Lower lobe of right lung (tissue), 2 donors: ENCODE data around the gene NTN4. TPM values are rescaled to one million over a fixed set of nuclear protein-coding genes. Genes with fewer than 3 reads are reported as not detected.

Experiments used
- ATAC-seq, 2 donors: fragments of 200-7000 bp; cut with Tn5 transposase; one replicate each; pipeline ENCODE4 v1.9.1; 2020 to 2022; ENCODE audit warnings: mild to moderate bottlenecking in 2 of 2, moderate library complexity in 2 of 2
- DNase-seq: peaks from one replicate; pipeline ENCODE4 v3.0.0-alpha.2; 2020
- H3K27ac ChIP-seq: fragments of 200-600 bp; one replicate; pipeline ENCODE4 v1.8.0; 2022
- H3K27me3 ChIP-seq: fragments of 200-600 bp; one replicate; pipeline ENCODE4 v1.8.0; 2022; ENCODE audit warnings: low read depth
- H3K36me3 ChIP-seq: fragments of 200-600 bp; one replicate; pipeline ENCODE4 v1.8.0; 2022; ENCODE audit warnings: mild to moderate bottlenecking
- H3K4me1 ChIP-seq: fragments of 200-600 bp; one replicate; pipeline ENCODE4 v1.8.0; 2022
- H3K4me3 ChIP-seq: fragments of 200-600 bp; one replicate; pipeline ENCODE4 v1.8.0; 2022; ENCODE audit warnings: mild to moderate bottlenecking
- H3K9me3 ChIP-seq: fragments of 200-600 bp; one replicate; pipeline ENCODE4 v1.8.0; 2022
- intact Hi-C: fragments of 100-400 bp; cut with DNase I; formaldehyde crosslinking; loops from one replicate; pipeline ENCODE4 v1.11.0; 2022
- total RNA-seq: library from RNA; stranded (reverse); fragmentation: NEBNext Ultra II Directional; extraction: Animal tissue kit (Norgen Biotek cat#: 25700); gene quantifications from one replicate; pipeline ENCODE4 v1.2.1, GENCODE V29; 2021
- TF ChIP-seq, protein P1 (sequence below): fragments of 200-600 bp; IDR thresholded peaks from one replicate; pipeline ENCODE4 v1.8.0; 2022; ENCODE audit warnings: antibody characterized with exemption, mild to moderate bottlenecking
- donor health status: DM: no; HTN: yes; CAD: no; lungs with severe emphysema.

Gene NTN4
- total RNA-seq, 1 donor from 2014 or later, result 140 TPM

DNA sequence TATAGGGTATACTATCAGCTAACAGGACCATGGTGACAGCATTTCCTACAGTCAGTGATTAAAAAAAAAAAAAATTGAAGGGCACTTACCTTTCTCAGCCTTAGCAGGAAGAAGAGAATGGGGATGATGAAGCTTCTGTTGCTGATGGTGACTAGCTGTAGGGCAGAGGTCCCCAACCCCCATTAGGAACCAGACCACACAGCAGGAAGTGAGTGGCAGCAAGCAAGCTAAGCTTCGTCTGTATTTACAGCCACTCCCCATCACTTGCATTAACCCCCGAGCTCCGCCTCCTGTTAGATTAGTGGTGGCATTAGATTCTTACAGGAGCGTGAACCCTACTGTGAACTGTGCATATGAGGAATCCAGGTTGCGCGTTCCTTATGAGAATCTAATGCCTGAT lies 148.0 kb downstream of the NTN4 start:
- Histone ChIP-seq H3K4me3 (no peak overlapping the region), H3K9me3 (no peaks in the 10 kb centered on the region), H3K4me1 (peaks cover 7% of the 10 kb centered on the region), H3K27ac (no peak overlapping the region), H3K36me3 (no peaks in the 10 kb centered on the region), H3K27me3 (no peaks in the 10 kb centered on the region)
- no peak for ATAC-seq
- TF ChIP-seq, protein P1, sequence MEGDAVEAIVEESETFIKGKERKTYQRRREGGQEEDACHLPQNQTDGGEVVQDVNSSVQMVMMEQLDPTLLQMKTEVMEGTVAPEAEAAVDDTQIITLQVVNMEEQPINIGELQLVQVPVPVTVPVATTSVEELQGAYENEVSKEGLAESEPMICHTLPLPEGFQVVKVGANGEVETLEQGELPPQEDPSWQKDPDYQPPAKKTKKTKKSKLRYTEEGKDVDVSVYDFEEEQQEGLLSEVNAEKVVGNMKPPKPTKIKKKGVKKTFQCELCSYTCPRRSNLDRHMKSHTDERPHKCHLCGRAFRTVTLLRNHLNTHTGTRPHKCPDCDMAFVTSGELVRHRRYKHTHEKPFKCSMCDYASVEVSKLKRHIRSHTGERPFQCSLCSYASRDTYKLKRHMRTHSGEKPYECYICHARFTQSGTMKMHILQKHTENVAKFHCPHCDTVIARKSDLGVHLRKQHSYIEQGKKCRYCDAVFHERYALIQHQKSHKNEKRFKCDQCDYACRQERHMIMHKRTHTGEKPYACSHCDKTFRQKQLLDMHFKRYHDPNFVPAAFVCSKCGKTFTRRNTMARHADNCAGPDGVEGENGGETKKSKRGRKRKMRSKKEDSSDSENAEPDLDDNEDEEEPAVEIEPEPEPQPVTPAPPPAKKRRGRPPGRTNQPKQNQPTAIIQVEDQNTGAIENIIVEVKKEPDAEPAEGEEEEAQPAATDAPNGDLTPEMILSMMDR, result no peak
- DNase-seq, result no peak
- intact Hi-C loops, result no loop called here

DNA sequence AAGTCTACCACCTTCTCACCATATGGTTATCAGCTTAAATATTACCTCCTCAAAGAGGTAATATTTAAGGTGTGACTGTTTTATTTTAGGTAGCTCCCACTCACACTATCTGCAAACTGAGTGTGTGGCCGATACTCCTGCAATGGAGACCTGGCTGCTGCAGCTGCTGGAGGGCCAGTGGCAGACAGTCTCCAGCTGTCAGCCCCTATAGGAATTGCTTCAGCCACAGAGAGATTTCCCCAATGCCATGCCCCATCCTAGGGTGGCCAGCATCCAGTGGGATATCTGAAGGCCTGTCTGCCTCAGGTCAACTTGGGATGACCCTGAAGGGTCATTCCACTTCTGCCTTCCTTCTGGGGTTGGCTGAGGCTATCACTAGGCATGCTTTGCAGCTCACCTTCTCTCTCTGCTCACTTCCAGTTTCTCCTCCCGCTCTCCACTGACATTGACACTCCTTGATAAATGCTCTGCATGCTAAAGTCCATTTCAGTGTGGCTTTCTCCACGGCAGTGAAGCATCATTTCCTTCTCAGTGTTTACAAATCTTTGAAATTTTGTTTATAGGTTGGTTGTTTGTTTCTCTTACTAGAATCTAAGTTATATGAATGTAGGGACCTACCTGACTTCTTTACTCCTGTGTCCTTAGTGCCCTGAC lies 149.1 kb downstream of the NTN4 start:
- Histone ChIP-seq H3K4me3 (no peak overlapping the region), H3K27ac (no peak overlapping the region), H3K9me3 (no peaks in the 10 kb centered on the region), H3K4me1 (no peaks in the 10 kb centered on the region), H3K27me3 (no peaks in the 10 kb centered on the region), H3K36me3 (no peaks in the 10 kb centered on the region)
- no peak for ATAC-seq
- DNase-seq, result no peak
- TF ChIP-seq, protein P1, result no peak
- intact Hi-C loops, result no loop called here

DNA sequence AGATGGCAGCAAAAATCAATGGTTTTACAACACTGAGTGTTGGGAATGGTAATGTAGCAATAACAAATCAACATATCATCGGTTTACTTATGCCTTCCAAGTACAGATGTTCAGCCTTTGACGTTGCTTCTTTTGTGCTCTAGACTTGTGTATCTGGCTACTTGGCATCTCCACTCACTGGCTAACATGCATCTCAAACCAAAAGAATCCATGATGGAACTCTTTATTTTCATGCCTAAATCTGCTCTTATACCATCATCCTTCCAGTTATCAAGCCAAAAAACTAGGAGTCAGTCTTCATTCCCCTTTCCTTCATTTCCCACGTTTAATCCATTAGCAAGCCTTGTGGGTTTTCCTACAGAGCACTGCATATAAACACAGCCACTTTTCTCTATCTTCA lies 150.0 kb downstream of the NTN4 start:
- H3K4me3 ChIP-seq, result no peak overlapping the region
- ATAC-seq (no peak), DNase-seq (no peak)
- no peaks in the 10 kb centered on the region for H3K4me1 ChIP-seq
- H3K27ac ChIP-seq, result no peak overlapping the region
- H3K9me3 ChIP-seq, result no peaks in the 10 kb centered on the region
- no peaks in the 10 kb centered on the region for H3K27me3 ChIP-seq
- H3K36me3 ChIP-seq, result no peaks in the 10 kb centered on the region
- TF ChIP-seq, protein P1, result no peak
- intact Hi-C loops, result no loop called here

DNA sequence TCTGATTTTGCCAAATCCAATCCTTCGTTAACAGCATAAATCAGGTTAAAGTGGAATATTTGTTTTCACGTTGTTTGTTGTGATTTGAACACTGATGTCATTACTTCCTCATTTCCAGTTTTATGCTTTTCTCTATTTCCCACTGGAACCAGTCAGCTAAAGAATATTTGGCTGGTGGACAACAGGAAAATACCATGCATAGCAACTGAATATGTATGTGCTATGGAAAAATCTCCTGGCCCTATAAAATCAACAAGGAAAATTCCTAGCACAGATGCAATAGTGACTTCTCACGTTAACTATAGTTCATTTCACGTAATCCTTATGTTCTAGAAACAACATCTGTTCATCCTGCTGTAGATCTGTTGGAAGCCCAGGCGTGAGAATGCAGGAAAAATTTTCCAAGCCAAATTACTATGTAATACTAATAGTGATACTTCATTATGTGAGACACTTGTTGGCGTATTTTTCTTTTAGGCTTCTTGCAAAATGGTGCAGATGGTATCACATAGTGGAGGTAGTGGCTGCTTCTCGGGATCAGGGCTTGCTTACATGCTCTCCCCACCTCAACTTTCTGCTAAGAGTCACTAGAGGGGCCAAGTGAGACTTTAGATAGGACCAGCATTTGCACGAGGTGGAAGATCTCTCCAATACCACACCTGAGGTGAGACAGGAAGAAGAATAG lies 153.0 kb downstream of the NTN4 start:
- Histone ChIP-seq H3K36me3 (no peaks in the 10 kb centered on the region), H3K27ac (no peak overlapping the region), H3K9me3 (no peaks in the 10 kb centered on the region), H3K4me1 (peaks cover 15% of the 10 kb centered on the region), H3K4me3 (no peak overlapping the region), H3K27me3 (no peaks in the 10 kb centered on the region)
- no peak for ATAC-seq
- TF ChIP-seq, protein P1, result no peak
- intact Hi-C loops, result no loop called here
- DNase-seq, result no peak

DNA sequence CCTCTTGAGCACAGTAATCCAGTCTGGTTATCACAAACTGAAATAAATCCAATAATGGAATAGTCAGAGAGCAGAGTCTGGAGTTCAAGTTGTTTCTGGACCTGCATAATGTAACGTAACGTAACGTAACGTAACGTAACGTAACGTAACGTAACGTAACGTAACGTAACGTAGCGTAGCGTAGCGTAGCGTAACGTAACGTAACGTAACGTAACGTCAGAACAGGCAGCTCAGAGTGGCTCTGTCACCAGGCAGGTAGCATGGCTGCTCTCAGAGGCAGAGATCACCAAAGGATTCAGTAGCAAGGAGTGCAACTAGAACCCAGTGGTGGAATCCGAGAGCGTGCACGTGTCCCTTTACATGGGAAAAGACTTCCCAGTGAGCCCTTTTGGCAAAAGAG lies 153.6 kb downstream of the NTN4 start:
- H3K36me3 ChIP-seq, result no peaks in the 10 kb centered on the region
- TF ChIP-seq, protein P1, result no peak

More for the DNA sequence above, 153.6 kb downstream of the NTN4 start:
- no peak overlapping the region for H3K27ac ChIP-seq
- intact Hi-C loops, result no loop called here
- no peak overlapping the region for H3K4me3 ChIP-seq
- ATAC-seq, result no peak
- no peaks in the 10 kb centered on the region for H3K9me3 ChIP-seq
- peaks cover 15% of the 10 kb centered on the region for H3K4me1 ChIP-seq
- no peaks in the 10 kb centered on the region for H3K27me3 ChIP-seq
- DNase-seq, result no peak
